Suprapubic skin (tissue), 4 donors: Measurements from ENCODE around the gene THEM5.

Experiments used
- POLR2A ChIP-seq, 2 donors: fragments of 450-650 bp; IDR thresholded peaks; one replicate each; pipeline ENCODE4 v1.6.1; 2017; ENCODE audit warnings: antibody characterized with exemption in 2 of 2, mild to moderate bottlenecking in 2 of 2, moderate library complexity in 2 of 2
- POLR2AphosphoS5 ChIP-seq, 3 donors: sonication (generic); formaldehyde crosslinking; IDR thresholded peaks; one replicate each; pipeline ENCODE4 v1.6.1; 2017; ENCODE audit warnings: antibody characterized with exemption in 3 of 3
- TF ChIP-seq, protein P1 (sequence below), 2 donors: fragments of 200-600 bp in 1 of 2; fragments of 450-650 bp in 1 of 2; sonication (generic) in 1 of 2; IDR thresholded peaks; one replicate each; pipeline ENCODE4 v1.5.1; 2016 to 2019; ENCODE audit warnings: antibody characterized with exemption in 2 of 2, mild to moderate bottlenecking in 1 of 2, moderate library complexity in 1 of 2

DNA sequence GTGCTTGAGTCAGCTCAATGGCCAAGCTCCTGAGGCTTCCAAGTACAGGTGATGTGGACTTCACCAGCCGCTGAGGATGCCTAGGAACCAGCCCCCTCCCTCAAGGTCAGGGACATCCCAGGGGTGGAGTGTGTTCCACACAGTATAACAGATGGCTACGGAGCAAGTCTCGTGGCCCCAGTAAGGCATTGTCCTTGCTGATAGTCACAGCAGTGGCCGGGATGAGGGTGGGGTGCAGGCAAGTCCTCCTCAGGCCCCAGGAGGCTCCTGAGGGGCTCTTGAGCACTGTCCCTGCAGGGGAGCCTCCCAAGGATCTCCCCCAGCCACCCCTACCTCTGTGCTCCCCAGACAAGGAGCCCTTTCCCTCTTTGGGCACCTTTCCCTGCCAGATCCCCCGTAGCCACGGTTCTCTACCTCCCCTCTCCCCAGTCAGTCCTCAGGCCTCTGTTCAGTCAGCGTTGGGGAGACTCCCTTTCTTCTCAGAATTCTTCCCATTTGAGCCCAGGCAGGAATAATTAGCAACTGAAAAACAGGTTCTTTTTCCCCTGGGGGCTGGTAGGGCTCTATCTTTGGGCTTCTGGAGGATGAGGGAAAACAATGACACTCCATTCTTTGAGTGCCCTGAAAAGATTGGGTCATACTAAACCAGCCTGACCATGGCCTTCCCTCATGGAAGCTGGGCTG lies 7.1 kb upstream of the THEM5 start:
- TF ChIP-seq, protein P1, sequence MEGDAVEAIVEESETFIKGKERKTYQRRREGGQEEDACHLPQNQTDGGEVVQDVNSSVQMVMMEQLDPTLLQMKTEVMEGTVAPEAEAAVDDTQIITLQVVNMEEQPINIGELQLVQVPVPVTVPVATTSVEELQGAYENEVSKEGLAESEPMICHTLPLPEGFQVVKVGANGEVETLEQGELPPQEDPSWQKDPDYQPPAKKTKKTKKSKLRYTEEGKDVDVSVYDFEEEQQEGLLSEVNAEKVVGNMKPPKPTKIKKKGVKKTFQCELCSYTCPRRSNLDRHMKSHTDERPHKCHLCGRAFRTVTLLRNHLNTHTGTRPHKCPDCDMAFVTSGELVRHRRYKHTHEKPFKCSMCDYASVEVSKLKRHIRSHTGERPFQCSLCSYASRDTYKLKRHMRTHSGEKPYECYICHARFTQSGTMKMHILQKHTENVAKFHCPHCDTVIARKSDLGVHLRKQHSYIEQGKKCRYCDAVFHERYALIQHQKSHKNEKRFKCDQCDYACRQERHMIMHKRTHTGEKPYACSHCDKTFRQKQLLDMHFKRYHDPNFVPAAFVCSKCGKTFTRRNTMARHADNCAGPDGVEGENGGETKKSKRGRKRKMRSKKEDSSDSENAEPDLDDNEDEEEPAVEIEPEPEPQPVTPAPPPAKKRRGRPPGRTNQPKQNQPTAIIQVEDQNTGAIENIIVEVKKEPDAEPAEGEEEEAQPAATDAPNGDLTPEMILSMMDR (IDR thresholded peaks at IDR 0.05), result no peak
- TF ChIP-seq POLR2A (IDR thresholded peaks at IDR 0.05), result no peak
- no peak for TF ChIP-seq POLR2AphosphoS5 (IDR thresholded peaks at IDR 0.05)
